HTR-8/SVneo (cell line): ENCODE data around the gene CRLF2.
A peak's percentile ranks its signal among the peaks of the same experiment; 100 is the strongest.
"Not testable (repeated sequence)": the region's sequence is repeated elsewhere in the genome, so short reads cannot be mapped to it uniquely, and the experiment has no call there.

Experiments used
- DNase-seq: peaks from one replicate; pipeline ENCODE4 v3.0.0; 2011; ENCODE audit warnings: low spot score, mixed read lengths; ENCODE audit not compliant: insufficient read length
- FAIRE-seq: peaks from 2 replicates; lab custom pipeline; 2011; peaks lifted over from hg19 to GRCh38; lab: Jason Lieb, UNC

Gene CRLF2

DNA sequence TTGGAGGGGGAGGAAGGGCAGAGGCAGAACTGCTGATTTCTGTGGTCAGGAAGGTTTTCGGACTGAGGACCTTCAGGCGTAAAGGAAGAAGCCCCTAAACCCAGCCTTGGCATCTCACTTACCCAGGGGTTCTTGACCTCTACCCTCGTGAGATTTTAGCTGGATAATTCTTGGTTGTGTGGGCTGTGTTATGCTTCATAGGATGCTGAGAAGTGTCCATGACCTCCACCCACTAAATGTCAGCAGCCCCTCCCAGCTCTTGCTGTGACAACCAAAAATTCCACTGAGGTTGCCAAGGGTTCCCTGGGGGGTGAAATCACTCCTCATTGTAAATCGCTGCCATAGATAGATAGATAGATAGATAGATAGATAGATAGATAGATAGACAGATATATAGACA, 5.8 kb upstream of the CRLF2 start:
- no peak for FAIRE-seq
- DNase-seq, result no peak

DNA sequence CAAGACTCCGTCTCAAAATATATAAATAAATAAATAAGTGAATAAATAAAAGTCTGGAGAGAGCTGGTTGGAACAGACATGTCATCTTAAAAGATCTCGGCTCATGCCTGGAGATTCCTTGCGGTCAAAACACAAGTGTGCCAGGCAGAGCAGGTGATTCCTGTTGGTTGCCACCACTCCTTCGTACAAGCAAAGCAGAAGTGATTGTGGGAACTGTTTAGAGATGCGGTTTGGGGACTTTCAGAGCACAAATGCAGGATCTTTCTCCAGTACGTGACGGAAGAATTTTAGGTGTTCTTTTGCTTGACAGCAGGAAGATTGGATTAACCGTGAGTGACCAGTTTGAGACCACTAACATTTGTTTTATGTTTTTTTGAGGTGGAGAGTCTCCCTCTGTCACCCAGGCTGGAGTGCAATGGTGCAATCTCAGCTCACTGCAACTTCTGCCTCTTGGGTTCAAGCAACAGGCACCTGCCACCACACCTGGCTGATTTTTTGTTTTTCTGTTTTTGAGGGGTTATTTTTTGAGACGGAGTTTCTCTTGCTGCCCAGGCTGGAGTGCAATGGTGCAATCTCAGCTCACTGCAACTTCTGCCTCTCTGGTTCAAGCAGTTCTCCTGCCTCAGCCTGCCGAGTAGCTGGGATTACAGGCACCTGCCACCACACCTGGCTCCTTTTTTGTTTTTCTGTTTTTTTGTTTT, 2.8 kb upstream of the CRLF2 start:
- DNase-seq (no peak), FAIRE-seq (no peak)

DNA sequence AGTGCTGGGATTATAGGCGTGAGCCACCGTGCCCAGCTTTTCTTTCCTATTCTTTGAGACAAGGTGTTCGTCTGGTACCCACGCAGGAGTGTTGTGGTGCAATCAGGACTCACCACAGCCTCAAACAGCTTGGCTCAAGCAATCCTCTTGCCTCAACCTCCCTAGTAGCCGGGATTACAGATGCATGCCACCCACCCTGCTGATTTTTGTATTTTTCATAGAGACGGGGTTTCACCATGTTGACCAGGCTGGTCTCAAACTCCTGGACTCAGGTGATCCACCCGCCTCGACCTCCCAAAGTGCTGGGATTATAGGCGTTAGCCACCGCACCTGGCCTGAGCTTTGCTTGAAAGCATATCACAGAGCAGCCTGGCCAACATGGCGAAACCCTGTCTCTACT, 1.5 kb upstream of the CRLF2 start:
- no peak for DNase-seq
- FAIRE-seq, result no peak

DNA sequence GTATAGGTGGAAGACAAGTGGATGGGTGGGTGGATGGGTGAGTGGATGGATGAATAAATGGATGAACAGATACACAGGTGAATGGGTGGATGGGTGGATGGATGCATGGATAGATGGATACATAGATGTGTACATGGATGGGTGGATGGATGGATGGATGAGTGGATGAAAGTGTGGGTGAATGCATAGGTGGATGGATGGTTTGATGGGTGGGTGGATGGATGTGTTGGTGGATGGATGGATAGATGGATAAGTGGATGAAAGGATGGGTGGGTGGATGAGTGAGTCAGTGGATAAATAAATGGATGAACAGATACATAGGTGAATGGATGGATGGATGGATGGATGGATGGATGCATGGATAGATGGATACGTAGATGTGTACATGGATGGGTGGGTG, 1.6 kb downstream of the CRLF2 start:
- FAIRE-seq (no peak), DNase-seq (no peak)

DNA sequence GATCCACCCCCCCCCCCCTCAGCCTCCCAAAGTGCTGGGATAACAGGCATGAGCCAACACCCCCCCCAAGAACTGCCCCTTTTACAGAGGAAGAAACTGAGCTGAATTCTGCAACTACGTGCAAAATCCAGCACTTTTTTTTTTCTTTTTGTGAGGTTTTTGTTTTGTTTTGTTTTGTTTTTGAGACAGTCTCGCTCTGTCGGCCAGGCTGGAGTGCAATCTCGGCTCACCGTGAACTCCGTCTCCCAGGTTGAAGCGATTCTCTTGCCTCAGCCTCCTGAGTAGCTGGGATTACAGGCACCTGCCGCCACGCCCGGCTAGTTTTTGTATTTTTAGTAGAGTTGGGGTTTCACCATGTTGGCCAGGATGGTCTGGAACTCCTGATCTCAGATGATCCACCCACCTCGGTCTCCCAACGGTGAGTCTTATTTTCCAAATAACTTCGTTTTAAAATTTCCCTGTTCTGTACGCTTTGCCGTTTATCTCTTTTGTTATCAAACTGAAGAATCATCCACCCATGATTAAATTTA, 4.9 kb downstream of the CRLF2 start:
- no peak for FAIRE-seq

DNA sequence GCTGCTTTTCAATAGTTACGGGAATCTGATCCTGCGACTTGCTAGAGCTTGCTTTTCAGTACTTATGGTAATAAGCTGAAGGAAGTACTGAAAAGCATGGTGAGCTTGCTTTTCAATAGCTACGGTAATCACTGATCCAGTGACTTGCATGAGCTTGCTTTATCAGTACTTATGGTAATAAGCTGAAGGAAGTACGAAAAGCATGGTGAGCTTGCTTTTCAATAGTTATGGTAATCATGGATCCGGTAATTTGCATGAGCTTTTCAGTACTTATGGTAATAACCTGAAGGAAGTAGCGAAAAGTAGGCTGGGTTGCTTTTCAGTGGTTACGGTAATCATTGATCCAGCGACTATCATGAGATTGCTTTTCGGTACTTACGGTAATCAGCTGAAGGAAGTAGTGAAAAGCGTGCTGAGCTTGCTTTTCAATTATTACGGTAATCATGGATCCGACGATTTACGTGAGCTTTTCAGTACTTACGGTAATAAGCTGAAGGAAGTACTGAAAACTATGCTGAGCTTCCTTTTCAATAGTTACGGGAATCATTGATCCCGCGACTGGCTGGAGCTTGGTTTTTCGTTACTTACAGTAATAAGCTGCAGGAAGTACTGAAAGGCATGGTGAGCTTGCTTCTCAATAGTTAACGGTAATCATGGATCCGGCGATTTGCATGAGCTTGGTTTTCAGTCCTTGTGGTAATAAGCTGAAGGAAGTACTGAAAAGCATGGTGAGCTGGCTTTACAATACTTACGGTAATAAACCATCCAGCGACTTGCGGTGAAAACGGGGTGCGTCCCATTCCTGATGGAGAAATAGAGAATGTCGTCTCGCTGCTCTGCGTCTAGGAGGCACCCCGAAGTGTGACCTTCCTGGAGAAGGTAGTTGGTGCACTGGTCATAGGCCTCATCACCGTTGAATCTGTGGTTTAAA, 6.5 kb downstream of the CRLF2 start:
- FAIRE-seq, result peak; percentile 76
- DNase-seq, result peak; percentile 50

More for the DNA sequence above, 4.9 kb downstream of the CRLF2 start:
- no peak for DNase-seq

DNA sequence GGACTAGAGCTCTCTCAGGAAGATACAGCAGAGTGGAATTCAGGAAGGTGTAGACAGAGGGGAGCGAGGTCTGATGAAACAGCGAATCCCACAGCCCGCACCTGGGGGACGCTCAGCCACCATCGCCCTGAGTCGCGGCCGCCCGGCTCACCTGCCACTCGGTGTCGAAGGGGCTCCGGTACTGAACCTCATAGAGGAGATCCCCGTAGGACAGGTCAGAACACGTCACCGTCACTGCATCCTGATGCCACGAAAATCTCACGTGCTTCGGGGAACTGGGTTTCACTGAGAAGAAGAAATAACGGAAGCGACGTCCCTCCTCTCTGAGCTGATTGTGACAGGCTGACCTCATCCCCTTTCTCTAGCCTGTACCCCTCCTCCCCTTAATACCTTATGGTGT, 10.2 kb downstream of the CRLF2 start:
- FAIRE-seq, result no peak
- no peak for DNase-seq

DNA sequence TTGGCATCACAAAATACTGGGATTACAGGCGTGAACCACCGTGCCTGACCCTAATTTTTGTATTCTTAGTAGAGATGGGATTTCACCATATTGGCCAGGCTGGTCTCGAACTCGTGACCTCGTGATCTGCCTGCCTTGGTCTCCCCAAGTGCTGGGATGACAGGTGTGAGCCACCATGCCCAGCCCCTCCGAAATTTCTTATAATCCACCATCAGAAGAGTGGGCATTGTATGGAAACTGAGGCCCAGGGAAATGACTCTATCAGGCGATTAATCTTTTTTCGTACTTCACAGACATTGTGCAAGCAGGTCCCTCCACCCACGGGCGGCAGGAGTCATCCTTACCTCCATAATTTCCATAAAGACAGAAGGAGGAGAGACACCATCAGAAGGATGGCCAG, 16.0 kb downstream of the CRLF2 start:
- FAIRE-seq, result no peak
- DNase-seq, result no peak

DNA sequence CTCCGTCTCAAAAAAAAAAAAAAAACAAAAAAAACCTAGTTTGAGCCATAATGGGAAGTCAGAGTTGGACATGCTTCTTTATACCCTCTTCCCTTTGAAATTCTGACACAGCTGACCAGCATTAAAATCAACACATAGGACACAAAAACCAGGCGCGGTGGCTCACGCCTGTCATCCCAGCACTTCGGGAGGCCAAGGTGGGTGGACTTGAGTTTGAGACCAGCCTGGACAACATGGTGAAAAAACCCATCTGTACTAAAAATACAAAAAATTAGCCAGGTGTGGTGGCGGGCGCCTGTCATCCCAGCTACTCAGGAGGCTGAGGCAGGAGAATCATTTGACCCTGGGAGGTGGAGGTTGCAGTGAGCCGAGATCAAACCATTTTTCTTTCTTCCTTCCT, 20.3 kb downstream of the CRLF2 start:
- FAIRE-seq, DNase-seq: not testable (repeated sequence)

DNA sequence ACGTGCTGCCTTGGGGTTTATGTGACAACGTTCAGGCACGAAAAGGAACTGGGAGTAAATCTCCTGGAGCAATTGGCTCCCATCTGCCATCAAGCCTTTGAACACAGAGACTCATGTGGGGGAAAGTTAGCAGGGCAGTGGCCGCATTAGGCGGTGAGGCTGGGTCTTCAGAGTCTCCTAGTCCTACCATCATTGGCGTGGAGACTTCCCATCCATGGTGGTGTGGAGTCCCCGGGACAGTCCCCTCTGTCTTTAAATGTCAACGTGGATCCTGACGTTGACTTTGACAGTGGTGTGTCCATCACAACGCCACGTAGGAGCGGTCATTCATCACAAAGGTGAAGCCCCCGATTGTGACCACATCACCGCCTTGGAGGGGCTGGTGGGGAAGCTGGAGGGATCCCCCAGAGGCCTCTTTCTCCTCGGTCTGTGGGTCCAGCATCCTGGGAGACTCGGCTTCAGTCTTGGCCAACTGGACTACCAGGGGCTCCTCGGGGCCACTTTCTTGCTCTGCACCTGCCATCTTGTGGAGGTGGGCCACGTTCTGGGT, 21.8 kb downstream of the CRLF2 start:
- FAIRE-seq (no peak), DNase-seq (no peak)

DNA sequence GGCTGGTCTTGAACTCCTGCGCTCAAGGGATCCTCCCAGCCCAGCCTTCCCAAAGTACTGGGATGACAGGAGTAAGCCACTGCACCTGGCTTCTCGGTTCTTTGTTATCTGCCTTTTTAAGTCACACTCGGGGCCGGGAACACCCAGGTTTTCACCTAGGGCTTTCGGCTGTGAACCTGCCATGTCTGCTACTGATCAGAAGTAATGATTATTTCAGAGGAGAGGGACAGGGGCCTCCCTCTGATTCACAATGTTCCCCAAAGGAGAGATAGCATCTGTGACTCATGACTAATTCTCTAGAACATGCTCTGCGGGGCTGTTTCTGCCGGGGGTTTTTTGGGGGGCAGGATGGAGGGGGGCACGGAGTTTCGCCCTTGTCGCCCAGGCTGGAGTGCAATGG, 26.9 kb downstream of the CRLF2 start:
- FAIRE-seq (no peak), DNase-seq (no peak)

DNA sequence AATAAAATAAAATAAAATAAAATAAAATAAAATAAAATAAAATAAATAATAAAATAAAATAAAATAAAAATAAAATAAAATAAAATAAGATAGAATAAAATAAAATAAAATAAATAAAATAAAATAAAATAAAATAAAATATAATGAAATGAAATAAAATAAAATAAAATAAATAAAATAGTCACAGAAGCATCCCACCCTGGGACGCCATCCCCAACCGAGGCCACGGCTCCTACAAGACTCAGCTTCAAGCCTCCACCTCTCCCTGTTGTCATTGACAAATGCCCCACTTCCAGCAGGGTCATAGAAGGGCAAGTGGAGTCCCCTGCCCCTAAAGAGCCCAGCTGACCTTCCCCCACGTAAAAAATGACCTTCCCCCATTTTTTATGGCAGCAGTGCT, 30.2 kb downstream of the CRLF2 start:
- FAIRE-seq, result no peak
- no peak for DNase-seq

DNA sequence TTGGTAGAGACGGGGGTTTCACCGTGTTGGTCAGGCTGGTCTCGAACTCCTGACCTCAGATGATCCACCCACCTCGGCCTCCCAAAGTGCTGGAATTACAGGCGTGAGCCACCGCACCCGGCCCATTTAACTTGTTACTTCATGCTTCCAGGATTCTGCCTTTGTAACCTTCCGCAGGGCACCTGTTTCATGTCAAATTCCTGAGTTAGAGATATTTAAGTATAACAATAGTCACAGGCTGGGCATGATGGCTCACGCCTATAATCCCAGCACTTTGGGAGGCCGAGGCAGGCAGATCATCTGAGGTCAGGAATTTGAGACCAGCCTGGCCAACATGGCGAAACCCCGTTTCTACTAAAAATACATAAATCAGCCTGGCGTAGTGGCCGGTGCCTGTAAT, 30.8 kb downstream of the CRLF2 start:
- DNase-seq, FAIRE-seq: not testable (repeated sequence)

DNA sequence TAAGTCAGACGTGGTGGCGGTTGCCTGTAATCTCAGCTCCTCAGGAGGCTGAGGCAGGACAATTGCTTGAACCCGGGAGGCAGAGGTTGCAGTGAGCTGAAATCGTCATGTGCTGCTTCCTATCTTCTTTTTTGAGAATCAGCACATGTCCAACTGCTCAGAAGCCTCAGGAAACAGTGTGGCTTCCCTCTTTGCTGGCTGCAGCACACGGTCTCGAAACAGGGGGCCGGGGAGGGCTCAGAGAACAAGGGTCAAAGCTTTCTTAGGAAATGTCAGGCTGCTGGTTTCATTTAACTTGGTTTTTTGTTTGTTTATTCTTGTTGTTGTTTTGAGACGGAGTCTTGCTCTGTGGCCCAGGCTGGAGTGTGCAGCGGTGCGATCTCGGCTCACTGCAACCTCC, 31.3 kb downstream of the CRLF2 start:
- FAIRE-seq (no peak), DNase-seq (no peak)

DNA sequence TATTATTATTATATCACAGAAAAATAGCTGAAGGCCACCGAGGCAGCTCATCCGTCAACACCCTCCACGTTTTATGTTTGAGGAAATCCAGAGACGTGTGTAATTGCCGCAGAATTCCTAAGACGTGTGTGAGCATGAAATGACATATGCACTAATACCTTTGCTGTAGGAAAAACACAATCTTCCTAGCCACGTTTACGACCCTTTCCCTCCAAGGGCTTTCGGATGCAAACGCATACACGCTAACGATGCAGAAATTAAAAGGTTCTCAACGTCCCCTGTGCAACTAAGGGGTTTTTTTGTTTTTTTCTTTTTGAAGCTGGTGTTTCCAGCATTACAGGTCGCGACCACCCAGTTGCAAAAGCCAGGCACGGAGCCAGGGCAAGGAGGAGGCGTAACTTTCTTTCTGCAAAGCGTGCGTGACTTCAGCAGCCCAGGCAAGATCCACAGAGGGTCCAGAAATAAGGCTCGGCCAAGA, 33.8 kb downstream of the CRLF2 start:
- DNase-seq (peak; percentile 41), FAIRE-seq (no peak)

DNA sequence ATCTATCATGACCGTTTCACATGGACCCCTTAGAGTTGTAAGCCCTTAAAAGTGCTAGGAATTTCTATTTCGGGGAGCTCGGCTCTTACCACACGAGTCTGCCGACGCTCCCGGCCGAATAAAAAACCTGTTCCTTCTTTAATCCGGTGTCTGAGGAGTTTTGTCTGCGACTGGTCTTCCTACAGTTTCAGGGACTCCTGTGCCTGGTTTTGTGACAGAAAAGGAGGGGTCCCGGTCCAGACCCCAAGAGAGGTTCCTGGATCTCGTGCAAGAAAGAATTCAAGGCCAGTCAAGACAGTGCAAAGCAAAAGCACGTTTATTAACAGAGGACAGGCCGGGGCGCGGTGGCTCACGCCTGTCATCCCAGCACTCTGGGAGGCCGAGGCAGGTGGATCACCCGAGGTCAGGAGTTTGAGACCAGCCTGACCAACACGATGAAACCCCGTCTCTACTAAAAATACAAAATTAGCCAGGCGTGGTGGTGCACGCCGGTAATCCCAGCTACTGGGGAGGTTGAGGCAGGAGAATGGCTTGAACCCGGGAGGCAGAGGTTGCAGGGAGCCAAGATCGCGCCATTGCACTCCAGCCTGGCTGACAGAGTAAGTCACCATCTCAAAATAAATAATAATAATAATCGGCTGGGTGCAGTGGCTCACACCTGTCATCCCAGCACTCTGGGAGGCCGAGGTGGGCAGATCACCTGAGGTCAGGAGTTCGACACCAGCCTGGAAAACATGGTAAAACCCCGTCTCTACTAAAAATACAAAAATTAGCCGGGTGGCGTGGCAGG, 35.7 kb downstream of the CRLF2 start:
- DNase-seq, FAIRE-seq: not testable (repeated sequence)

DNA sequence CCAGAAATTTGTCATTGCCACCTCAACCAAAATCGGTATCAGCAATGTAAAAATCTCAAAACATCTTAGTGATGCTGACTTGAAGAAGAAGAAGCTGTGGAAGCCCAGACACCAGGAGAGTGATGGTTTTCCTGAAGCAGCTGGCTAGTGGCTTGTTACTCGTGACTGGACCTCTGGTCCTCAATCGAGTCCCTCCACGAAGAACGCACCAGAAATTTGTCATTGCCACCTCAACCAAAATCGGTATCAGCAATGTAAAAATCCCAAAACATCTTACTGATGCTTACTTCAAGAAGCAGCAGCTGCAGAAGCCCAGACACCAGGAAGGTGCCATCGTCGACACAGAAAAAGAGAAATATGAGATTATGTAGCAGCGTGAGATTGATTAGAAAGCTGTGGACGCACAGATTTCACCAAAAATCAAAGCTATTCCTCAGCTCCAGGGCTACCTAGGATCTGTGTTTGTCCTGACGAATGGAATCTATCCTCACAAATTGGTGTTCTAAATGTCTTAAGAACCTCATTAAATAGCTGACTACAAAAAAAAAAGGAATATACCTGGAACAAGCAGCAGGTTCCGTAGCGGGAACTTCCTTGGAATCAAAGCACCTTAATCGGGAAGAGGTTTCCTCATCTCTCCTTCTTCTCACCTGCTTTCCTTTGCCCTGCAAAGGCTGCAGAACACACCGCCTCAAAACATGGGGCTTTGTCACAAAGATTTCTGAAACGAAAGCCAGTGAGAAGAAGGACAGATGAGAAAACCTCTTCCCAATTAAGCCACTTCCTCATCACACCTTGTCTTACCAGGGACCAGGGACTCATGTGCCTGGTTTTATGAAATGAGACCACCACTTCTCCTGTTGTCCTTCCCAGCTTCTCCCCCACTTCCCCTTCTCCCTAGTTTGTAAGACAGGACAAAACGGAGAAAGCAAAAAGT, 37.6 kb downstream of the CRLF2 start:
- DNase-seq, FAIRE-seq: not testable (repeated sequence)

DNA sequence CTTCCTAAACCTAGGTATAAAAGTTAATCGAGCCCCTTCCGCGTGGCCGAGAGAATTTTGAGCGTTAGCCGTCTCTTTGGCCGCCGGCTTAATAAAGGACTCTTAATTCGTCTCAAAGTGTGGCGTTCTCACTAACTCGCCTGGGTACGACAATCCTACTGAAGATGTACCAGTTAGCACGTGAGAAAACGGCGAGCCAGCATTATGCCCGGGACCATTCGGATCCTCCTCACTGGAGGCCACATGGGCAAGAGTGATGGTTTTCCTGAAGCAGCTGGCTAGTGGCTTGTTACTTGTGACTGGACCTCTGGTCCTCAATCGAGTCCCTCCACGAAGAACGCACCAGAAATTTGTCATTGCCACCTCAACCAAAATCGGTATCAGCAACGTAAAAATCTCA, 39.0 kb downstream of the CRLF2 start:
- FAIRE-seq, DNase-seq: not testable (repeated sequence)

DNA sequence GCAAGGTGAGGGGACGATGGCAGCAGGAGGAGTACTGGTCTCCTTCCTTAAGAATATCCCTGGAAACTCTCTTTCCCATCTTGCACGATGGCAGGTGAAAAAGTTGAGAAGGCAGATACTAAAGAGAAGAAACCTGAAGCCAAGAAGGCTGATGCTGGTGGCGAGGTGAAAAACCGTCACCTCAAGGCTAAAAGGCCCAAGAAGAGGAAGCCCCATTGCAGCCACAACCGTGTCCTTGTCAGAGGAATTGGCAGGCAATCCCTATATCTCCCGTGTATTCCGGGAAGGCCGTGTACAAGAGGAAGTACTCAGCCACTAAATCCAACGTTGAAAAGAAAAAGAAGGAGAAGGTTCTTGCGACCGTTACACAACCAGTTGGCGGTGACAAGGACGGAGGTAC, 40.0 kb downstream of the CRLF2 start:
- FAIRE-seq (no peak), DNase-seq (no peak)
